Liver (tissue), 10 donors: ENCODE data around the gene RNF187. TPM values are rescaled to one million over a fixed set of nuclear protein-coding genes. Genes with fewer than 3 reads are reported as not detected.

Experiments
- DNase-seq: peaks from one replicate; pipeline ENCODE4 v3.0.0-alpha.2; 2017; ENCODE audit warnings: low spot score
- H3K27ac ChIP-seq, 2 donors: one replicate each; pipeline ENCODE4 v1.7.0; 2013; ENCODE audit warnings: inconsistent platforms in 2 of 2, low read length in 2 of 2, control low read depth in 1 of 2, low read depth in 1 of 2, mild to moderate bottlenecking in 1 of 2
- H3K27me3 ChIP-seq, 4 donors: one replicate each; pipeline versions ENCODE4 v1.6.1 to v1.7.0; 2013; ENCODE audit warnings: low read length in 3 of 4, inconsistent platforms in 1 of 4, mild to moderate bottlenecking in 1 of 4, moderate library complexity in 1 of 4; ENCODE audit not compliant: control insufficient read depth in 4 of 4, insufficient read depth in 4 of 4
- H3K36me3 ChIP-seq, 4 donors: one replicate each; pipeline versions ENCODE4 v1.6.1 to v1.7.0; 2013; ENCODE audit warnings: low read length in 3 of 4, mild to moderate bottlenecking in 3 of 4, low read depth in 1 of 4, moderate library complexity in 1 of 4; ENCODE audit not compliant: control insufficient read depth in 4 of 4, insufficient read depth in 3 of 4
- H3K4me1 ChIP-seq, 4 donors: one replicate each; pipeline versions ENCODE4 v1.6.1 to v1.7.0; 2013; ENCODE audit warnings: low read length in 3 of 4, mild to moderate bottlenecking in 3 of 4, moderate library complexity in 1 of 4; ENCODE audit not compliant: control insufficient read depth in 4 of 4, insufficient read depth in 4 of 4
- H3K4me3 ChIP-seq, 3 donors: one replicate each; pipeline versions ENCODE4 v1.6.1 to v1.7.0; 2013; ENCODE audit warnings: low read length in 3 of 3, control low read depth in 1 of 3, low read depth in 1 of 3, mild to moderate bottlenecking in 1 of 3
- H3K9ac ChIP-seq, 2 donors: one replicate each; pipeline ENCODE4 v1.7.0; 2013; ENCODE audit warnings: low read length in 2 of 2, mild to moderate bottlenecking in 2 of 2, moderate library complexity in 2 of 2, control low read depth in 1 of 2, low read depth in 1 of 2
- H3K9me3 ChIP-seq, 4 donors: one replicate each; pipeline versions ENCODE4 v1.6.1 to v1.7.0; 2013; ENCODE audit warnings: low read length in 3 of 4; ENCODE audit not compliant: control insufficient read depth in 4 of 4
- EGR1 ChIP-seq, 2 donors: IDR thresholded peaks; 2 replicates each; pipeline ENCODE4 v1.6.1; 2016 to 2018; ENCODE audit warnings: antibody characterized with exemption in 2 of 2, low read depth in 2 of 2
- FOXA1 ChIP-seq: IDR thresholded peaks from 2 replicates; pipeline ENCODE4 v1.6.1; 2016; ENCODE audit warnings: antibody characterized with exemption
- FOXA2 ChIP-seq: IDR thresholded peaks from 2 replicates; pipeline ENCODE4 v1.6.1; 2016; ENCODE audit warnings: antibody characterized with exemption
- GABPA ChIP-seq, 2 donors: IDR thresholded peaks in 1 of 2; conservative IDR thresholded peaks in 1 of 2; 2 replicates each; pipeline ENCODE4 v1.6.1; 2016; ENCODE audit warnings: antibody characterized with exemption in 2 of 2, mild to moderate bottlenecking in 1 of 2, moderate library complexity in 1 of 2
- HNF4A ChIP-seq, 2 donors: conservative IDR thresholded peaks; 2 replicates each; pipeline ENCODE4 v1.6.1; 2016; ENCODE audit warnings: antibody characterized with exemption in 2 of 2, mild to moderate bottlenecking in 2 of 2
- HNF4G ChIP-seq: IDR thresholded peaks from 2 replicates; pipeline ENCODE4 v1.6.1; 2016; ENCODE audit warnings: antibody characterized with exemption
- JUND ChIP-seq, 2 donors: IDR thresholded peaks; 2 replicates each; pipeline ENCODE4 v1.6.1; 2016; ENCODE audit warnings: antibody characterized with exemption in 2 of 2
- NR2F2 ChIP-seq: IDR thresholded peaks from 2 replicates; pipeline ENCODE4 v1.6.1; 2016; ENCODE audit warnings: antibody characterized with exemption
- RXRA ChIP-seq, 2 donors: IDR thresholded peaks; 2 replicates each; pipeline ENCODE4 v1.6.1; 2017 to 2018; ENCODE audit warnings: antibody characterized with exemption in 2 of 2, mild to moderate bottlenecking in 1 of 2
- SP1 ChIP-seq: IDR thresholded peaks from 2 replicates; pipeline ENCODE4 v1.6.1; 2018; ENCODE audit warnings: antibody characterized with exemption, mild to moderate bottlenecking
- TAF1 ChIP-seq: conservative IDR thresholded peaks from 2 replicates; pipeline ENCODE4 v1.6.1; 2016; ENCODE audit warnings: antibody characterized with exemption, mild to moderate bottlenecking
- YY1 ChIP-seq: IDR thresholded peaks from 2 replicates; pipeline ENCODE4 v1.6.1; 2016; ENCODE audit warnings: antibody characterized with exemption, mild to moderate bottlenecking
- WGBS: extraction: QIAGEN DNeasy Blood & Tissue Kit; methylation state at CpG from one replicate; pipeline ENCODE4 v1.1.7; 2013; 5-methylcytosine and 5-hydroxymethylcytosine counted together
- polyA plus RNA-seq, 2 donors: library from polyadenylated mRNA; stranded (reverse) in 1 of 2; unstranded in 1 of 2; fragments of 200-250 nt in 1 of 2; fragments of >200 nt in 1 of 2; fragmentation: Nextera tagmentation in 1 of 2; extraction: Ambion mirVana in 1 of 2; gene quantifications; one replicate each; pipeline versions ENCODE4 v1.2.1 to v1.2.3, GENCODE V29; 2013 to 2015
- small RNA-seq: library from RNA; depleted of rRNA; stranded (forward); fragments of <200 nt; gene quantifications from one replicate; pipeline ENCODE3, GENCODE V24; 2014
- total RNA-seq, 2 donors: library from RNA; depleted of rRNA; stranded (reverse); fragments of >200 nt; gene quantifications; one replicate each; pipeline ENCODE4 v1.2.3, GENCODE V29; 2014
- TF ChIP-seq, protein P1 (sequence below): fragments of 150-350 bp; IDR thresholded peaks from 2 replicates; pipeline ENCODE4 v1.5.1; 2017; ENCODE audit warnings: improper control_type of control experiment, low read depth, low read length; ENCODE audit not compliant: missing input control
- TF ChIP-seq, protein P2 (sequence below): IDR thresholded peaks from 2 replicates; pipeline ENCODE4 v1.6.1; 2016; ENCODE audit warnings: antibody characterized with exemption
- TF ChIP-seq, protein P3 (sequence below): IDR thresholded peaks from 2 replicates; pipeline ENCODE4 v1.6.1; 2016; ENCODE audit warnings: antibody characterized with exemption
- TF ChIP-seq, protein P4 (sequence below): IDR thresholded peaks from 2 replicates; pipeline ENCODE4 v1.6.1; 2016; ENCODE audit warnings: antibody characterized with exemption
- donor health status: healthy.
- donor health status: healthy.
- donor health status: healthy.
- donor health status: healthy.
- donor health status: healthy.

The RNF187 gene
- total and polyA plus RNA-seq, 4 donors = 18.7 to 32.0 (median 23.5) TPM

DNA sequence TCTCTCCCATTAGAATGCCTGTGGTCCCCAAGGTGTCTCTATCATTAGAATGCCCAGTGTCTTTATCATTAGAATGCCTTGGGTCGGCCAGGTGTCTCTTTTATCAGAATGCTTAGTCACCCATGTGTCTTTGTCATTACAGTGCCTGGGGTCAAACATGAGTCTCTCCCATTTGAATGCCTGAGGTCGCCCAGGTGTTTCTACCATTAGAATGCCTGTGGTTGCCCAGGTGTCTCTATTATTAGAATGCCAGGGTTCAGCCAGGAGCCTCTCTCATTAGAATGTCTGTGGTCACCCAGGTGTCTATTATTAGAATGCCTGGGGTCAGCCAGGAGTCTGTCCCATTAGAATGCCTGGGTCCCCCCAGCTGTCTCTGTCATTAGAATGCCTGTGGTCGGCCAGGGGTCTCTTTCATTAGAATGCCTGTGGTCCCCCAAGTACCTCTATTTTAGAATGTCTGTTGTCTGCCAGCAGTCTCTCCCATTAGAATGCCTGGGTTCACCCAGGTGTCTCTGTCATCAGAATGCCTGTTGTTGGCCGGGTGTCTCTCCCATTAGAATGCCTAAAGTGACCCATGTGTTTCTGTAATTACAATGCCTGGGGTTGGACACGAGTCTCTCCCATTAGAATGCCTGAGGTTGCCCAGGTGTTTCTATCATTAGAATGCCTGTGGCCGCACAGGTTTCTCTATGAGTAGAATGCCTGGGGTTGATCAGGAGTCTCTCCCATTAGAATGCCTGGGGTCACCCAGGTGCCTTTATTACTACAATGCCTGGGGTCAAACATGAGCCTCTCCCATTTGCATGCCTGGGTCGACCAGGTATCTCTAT, 57.1 kb downstream of the RNF187 start (continued):
- TF ChIP-seq, protein P1, sequence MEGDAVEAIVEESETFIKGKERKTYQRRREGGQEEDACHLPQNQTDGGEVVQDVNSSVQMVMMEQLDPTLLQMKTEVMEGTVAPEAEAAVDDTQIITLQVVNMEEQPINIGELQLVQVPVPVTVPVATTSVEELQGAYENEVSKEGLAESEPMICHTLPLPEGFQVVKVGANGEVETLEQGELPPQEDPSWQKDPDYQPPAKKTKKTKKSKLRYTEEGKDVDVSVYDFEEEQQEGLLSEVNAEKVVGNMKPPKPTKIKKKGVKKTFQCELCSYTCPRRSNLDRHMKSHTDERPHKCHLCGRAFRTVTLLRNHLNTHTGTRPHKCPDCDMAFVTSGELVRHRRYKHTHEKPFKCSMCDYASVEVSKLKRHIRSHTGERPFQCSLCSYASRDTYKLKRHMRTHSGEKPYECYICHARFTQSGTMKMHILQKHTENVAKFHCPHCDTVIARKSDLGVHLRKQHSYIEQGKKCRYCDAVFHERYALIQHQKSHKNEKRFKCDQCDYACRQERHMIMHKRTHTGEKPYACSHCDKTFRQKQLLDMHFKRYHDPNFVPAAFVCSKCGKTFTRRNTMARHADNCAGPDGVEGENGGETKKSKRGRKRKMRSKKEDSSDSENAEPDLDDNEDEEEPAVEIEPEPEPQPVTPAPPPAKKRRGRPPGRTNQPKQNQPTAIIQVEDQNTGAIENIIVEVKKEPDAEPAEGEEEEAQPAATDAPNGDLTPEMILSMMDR = no peak
- no peak for TF ChIP-seq YY1
- TF ChIP-seq, protein P2, sequence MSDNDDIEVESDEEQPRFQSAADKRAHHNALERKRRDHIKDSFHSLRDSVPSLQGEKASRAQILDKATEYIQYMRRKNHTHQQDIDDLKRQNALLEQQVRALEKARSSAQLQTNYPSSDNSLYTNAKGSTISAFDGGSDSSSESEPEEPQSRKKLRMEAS = no peak
- TF ChIP-seq FOXA2 = no peak
- no peak for TF ChIP-seq JUND (IDR thresholded peaks at IDR 0.05)
- TF ChIP-seq, protein P3, sequence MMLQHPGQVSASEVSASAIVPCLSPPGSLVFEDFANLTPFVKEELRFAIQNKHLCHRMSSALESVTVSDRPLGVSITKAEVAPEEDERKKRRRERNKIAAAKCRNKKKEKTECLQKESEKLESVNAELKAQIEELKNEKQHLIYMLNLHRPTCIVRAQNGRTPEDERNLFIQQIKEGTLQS = no peak
- TF ChIP-seq HNF4A (conservative IDR thresholded peaks at IDR 0.05) = no peak
- TF ChIP-seq TAF1 = no peak
- TF ChIP-seq NR2F2 = no peak
- no peak for TF ChIP-seq SP1
- TF ChIP-seq EGR1 (IDR thresholded peaks at IDR 0.05; ENCODE audit: low read depth in 2 of 2) = no peak

DNA sequence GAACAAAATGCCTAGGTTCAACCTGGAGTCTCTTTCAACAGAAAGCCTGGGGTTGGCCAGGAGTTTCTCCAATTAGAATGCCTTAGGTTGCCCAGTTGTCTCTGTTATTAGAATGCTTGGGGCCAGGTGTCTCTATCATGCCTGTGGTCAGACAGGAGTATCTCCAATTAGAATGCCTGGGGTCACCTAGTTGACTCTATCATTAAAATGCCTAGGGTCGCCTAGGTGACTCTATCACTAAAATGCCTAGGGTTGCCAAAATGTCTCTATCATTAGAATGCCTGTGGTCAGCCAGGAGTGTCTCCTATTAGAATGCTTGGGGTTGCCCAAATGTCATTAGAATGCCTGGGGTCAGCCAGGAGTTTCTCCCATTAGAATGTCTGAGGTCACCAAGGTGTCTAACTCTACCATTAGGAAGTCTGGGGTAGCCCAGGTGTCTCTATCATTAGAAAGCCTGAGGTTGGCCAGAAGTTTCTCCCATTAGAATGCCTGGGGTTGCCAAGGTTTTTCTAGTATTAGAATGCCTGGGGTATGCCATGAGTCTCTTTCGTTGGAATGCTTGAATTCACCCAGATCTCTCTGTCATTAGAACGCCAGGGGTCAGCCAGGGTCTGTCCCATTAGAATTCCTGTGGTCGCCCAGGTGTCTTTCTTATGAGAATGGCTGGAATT, 57.9 kb downstream of the RNF187 start:
- Histone ChIP-seq H3K9me3 (peaks cover 0 to 1% (median 0%) of the 10 kb centered on the region in 4 donors), H3K36me3 (no peaks in the 10 kb centered on the region), H3K4me3 (no peak overlapping the region), H3K4me1 (no peaks in the 10 kb centered on the region), H3K9ac (no peak overlapping the region), H3K27me3 (no peaks in the 10 kb centered on the region), H3K27ac (no peak overlapping the region)
- no peak for DNase-seq
- TF ChIP-seq, protein P3 = no peak
- TF ChIP-seq HNF4G (no peak), TAF1 (no peak), EGR1 (IDR thresholded peaks at IDR 0.05; ENCODE audit: low read depth in 2 of 2) (no peak), HNF4A (conservative IDR thresholded peaks at IDR 0.05) (no peak), SP1 (no peak), RXRA (IDR thresholded peaks at IDR 0.05) (no peak), FOXA1 (no peak), YY1 (no peak), GABPA (IDR thresholded peaks at IDR 0.05 in 1 of 2, conservative IDR thresholded peaks at IDR 0.05 in 1 of 2) (no peak)
- TF ChIP-seq, protein P4, sequence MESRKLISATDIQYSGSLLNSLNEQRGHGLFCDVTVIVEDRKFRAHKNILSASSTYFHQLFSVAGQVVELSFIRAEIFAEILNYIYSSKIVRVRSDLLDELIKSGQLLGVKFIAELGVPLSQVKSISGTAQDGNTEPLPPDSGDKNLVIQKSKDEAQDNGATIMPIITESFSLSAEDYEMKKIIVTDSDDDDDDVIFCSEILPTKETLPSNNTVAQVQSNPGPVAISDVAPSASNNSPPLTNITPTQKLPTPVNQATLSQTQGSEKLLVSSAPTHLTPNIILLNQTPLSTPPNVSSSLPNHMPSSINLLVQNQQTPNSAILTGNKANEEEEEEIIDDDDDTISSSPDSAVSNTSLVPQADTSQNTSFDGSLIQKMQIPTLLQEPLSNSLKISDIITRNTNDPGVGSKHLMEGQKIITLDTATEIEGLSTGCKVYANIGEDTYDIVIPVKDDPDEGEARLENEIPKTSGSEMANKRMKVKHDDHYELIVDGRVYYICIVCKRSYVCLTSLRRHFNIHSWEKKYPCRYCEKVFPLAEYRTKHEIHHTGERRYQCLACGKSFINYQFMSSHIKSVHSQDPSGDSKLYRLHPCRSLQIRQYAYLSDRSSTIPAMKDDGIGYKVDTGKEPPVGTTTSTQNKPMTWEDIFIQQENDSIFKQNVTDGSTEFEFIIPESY = no peak
- 34% methylated on average over 4 of the region's 4 CpGs for WGBS

Small RNAs within 50 kb of the gene (small RNA-seq; reads per million reads assigned to genes)
- gene MIR4666A = not detected

Other genes with a start within 250 kb of the RNF187 start
- gene TRIM11, start 80.5 kb upstream of the RNF187 start, total RNA-seq = 10 to 100 TPM in 1 of 2 donors, 1 to 10 TPM in 1; 8.9 to 15.8 TPM
- gene TRIM11, start 80.5 kb upstream of the RNF187 start, polyA plus RNA-seq = 1 to 10 TPM; 2.6 to 5.7 TPM
- gene TRIM17, start 70.5 kb upstream of the RNF187 start, total RNA-seq = under 1 TPM in 1 of 2 donors, not detected in 1; 0.08 TPM
- under 1 TPM in 1 of 2 donors, not detected in 1; 0.49 TPM for gene TRIM17, start 70.5 kb upstream of the RNF187 start, polyA plus RNA-seq
- gene RHOU, start 248.1 kb downstream of the RNF187 start, total RNA-seq = 10 to 100 TPM; 11.3 to 12.0 TPM
- 10 to 100 TPM in 1 of 2 donors, 1 to 10 TPM in 1; 6.4 to 11.8 TPM for gene RHOU, start 248.1 kb downstream of the RNF187 start, polyA plus RNA-seq